Measurements from ENCODE around the gene CCDC63.

GRCh38 chr12:110849221-110849620, 2.4 kb downstream of the CCDC63 start:
- TF ChIP-seq CTCF (conservative IDR thresholded peaks at IDR 0.05 in 1 of 2, IDR thresholded peaks at IDR 0.05 in 1 of 2; ENCODE audit: extremely low read depth in 1 of 2, insufficient read depth in 1 of 2, low read depth in 1 of 2, low read length in 2 of 2): no peak
- TF ChIP-seq EZH2 (IDR thresholded peaks at IDR 0.05; ENCODE audit: borderline replicate concordance, low read length): no peak
